PC-9 (cell line): ENCODE measurements around the gene TRPC4AP.

ENCODE experiments used
- EZH2 ChIP-seq: fragments of 200-600 bp; sonication (generic); IDR thresholded peaks from 2 replicates; pipeline ENCODE4 v1.8.0; 2017; ENCODE audit warnings: antibody characterized with exemption, low read depth
- TF ChIP-seq, protein P1 (sequence below): fragments of 200-600 bp; sonication (generic); conservative IDR thresholded peaks from 2 replicates; pipeline ENCODE4 v1.6.1; 2017; ENCODE audit warnings: mixed run types, antibody characterized with exemption, mild to moderate bottlenecking, moderate library complexity

DNA sequence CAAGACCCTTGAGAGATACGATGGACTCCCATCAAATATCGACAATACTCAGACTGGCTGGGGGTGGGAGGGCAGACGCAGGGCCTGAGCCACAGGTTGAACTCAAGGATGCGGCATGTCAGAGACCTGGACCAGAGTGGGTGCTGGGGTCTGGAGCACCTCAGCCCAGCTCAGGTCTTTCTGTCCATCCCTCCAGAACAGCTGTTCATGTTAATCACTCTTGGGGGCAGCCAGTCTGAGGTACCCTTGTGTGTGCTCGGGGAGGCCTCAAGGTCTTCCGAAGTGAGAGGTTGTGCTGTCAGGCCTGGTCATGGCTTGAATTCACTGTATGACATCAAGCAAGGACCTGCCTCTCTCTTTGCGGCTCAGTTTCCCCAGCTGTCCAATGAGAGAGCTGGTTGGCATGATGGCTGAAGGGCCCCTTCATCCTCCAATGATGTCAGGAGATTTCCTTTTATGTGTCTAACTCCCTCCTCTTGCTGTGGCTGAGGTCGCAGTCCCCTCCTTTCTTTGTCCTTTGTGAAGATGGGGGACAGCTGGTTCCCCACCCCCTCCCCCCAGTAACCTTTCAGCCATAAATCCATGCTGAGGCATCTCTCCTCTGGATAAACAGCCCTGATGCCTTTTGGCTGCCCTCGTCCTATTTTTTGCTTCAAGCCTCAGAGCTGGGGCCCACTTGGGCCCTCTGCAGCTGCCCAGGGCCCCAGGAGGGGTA lies 121.6 kb downstream of the TRPC4AP start:
- TF ChIP-seq, protein P1, sequence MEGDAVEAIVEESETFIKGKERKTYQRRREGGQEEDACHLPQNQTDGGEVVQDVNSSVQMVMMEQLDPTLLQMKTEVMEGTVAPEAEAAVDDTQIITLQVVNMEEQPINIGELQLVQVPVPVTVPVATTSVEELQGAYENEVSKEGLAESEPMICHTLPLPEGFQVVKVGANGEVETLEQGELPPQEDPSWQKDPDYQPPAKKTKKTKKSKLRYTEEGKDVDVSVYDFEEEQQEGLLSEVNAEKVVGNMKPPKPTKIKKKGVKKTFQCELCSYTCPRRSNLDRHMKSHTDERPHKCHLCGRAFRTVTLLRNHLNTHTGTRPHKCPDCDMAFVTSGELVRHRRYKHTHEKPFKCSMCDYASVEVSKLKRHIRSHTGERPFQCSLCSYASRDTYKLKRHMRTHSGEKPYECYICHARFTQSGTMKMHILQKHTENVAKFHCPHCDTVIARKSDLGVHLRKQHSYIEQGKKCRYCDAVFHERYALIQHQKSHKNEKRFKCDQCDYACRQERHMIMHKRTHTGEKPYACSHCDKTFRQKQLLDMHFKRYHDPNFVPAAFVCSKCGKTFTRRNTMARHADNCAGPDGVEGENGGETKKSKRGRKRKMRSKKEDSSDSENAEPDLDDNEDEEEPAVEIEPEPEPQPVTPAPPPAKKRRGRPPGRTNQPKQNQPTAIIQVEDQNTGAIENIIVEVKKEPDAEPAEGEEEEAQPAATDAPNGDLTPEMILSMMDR, result no peak
- TF ChIP-seq EZH2, result no peak
